Erythroblast (primary cell): ENCODE data around the gene MC1R.

Source experiments
- GATA1 ChIP-seq: IDR thresholded peaks from 2 replicates; pipeline ENCODE4 v1.6.1; 2011; ENCODE audit warnings: low read depth, mild to moderate bottlenecking, control low read depth, low read length, moderate library complexity
- POLR2A ChIP-seq: IDR thresholded peaks from 2 replicates; pipeline ENCODE4 v1.6.1; 2011; ENCODE audit warnings: mild to moderate bottlenecking, low read length

- no peak for TF ChIP-seq POLR2A
- no peak for TF ChIP-seq GATA1
These were observed 14.7 kb upstream of the MC1R start for GRCh38 chr16:89903908-89904515.
